Stimulated activated CD8-positive, alpha-beta memory T cell treated with anti-CD3 and anti-CD28 coated beads, Interleukin-4, amount 100 ng/mL, for 4 hours (primary cell): ENCODE data around the gene CLK3.
"Not testable (repeated sequence)": the region's sequence is repeated elsewhere in the genome, so short reads cannot be mapped to it uniquely, and the experiment has no call there.

Experiments
- DNase-seq, 2 donors: peaks; one replicate each; pipeline ENCODE4 v3.0.0-alpha.2; 2020; ENCODE audit warnings: low read depth in 2 of 2, low spot score in 1 of 2

The CLK3 gene

GRCh38 chr15:74620636-74621545 lies 5.3 kb downstream of the CLK3 start:
- DNase-seq: peak; percentile 33 to 41

- DNase-seq: no peak
Observed at GRCh38 chr15:74621546-74621920, 5.9 kb downstream of the CLK3 start.

GRCh38 chr15:74621936-74622335 lies 6.3 kb downstream of the CLK3 start:
- no peak for DNase-seq

GRCh38 chr15:74622758-74623157 lies 7.1 kb downstream of the CLK3 start:
- no peak for DNase-seq

DNA sequence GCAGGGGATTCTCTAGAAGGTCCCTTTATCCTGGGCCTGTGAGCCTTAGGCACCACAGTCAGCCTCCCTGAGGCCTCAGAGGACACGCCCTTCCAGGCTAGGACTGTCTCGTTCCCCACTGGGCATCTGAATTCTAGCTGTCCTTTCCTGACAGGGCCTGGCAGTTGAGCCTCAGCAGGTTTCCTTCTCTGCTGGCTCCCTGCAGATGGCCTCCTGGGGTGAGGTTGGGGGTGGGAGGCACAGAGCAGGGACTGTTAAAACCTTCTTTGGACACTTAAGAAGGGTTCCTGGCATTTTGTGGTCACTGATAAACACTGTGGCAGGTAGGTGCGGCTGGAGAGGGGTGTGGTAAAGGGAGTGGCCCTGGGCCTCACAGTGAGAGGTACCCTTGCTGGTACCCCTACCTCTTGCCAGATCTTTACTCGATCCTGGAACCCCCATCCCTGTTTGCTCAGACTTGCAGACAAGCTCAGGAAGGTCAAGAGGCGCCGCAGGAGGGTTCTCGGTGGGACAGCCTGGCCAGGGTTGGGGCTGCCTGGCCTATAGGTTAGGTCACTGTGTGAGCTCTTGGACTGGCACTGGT lies 8.5 kb downstream of the CLK3 start:
- DNase-seq: no peak

DNA sequence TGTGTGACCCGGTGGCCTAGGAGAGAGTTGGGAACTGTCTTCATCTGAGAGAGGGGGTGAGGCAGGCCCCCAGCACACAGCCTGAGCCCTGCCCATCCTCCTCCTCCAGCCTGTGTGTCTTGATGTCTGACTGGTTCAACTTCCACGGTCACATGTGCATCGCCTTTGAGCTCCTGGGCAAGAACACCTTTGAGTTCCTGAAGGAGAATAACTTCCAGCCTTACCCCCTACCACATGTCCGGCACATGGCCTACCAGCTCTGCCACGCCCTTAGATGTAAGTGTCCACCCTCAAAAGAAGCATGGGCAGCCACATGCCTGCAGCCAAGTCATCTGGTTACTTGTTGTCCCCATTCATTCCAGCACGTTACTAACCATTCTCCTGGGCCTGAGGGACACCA lies 10.1 kb downstream of the CLK3 start:
- no peak for DNase-seq

DNA sequence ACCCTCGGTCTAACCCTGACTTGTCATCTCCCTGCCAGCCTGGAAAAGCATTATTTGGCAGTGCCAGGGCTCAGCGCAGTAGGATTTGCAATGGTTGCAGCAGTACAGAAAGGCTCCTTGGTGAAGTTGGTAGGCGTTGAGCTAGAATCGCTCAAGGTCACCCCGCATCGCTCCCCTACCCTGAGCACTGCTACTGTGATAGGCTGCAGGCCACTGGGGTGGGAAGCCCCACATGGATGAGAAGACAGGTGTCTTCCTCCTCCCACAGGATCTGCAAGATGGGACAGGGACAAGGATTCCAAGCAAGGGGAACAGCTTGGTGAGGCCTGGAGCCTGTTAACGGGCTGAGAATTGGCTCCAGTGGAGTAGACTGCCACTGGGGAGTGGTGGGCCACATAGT lies 10.7 kb downstream of the CLK3 start:
- no peak for DNase-seq

- DNase-seq: no peak
Observed at GRCh38 chr15:74626752-74627692, 11.4 kb downstream of the CLK3 start.

DNA sequence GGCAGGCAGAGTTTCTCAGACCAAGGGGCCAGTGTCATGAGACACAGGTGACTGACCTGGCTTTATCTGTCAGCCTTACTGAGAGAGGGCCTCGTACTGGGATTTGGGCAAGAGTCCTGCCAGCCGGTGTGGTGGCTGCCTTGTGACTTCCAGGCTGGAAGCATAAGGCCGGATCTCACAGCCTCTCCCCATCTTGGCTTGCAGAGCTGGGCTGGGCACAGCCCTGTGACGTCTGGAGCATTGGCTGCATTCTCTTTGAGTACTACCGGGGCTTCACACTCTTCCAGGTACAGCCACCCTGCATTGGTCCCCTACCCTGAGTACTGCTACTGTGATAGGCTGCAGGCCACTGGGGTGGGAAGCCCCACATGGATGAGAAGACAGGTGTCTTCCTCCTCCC lies 12.1 kb downstream of the CLK3 start:
- DNase-seq: no peak

DNA sequence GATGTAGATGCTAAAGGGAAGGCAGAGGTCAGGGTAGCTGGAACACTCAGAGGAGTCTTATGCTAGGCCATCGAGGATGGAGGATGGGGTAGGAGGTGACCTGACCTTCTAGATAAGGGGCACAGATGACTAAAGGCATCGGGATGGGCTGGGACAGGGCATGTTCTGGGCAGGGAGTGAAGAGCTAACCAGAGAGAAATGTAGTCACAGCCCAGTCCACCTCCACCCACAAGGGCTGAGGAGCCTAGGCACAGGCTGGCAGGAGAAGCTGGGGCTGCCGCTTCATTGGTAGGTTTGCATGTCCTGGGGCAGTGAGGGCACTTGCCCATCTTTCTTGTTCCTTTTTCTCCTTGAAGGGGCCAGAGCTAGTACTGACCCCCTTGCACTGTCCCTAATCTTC lies 12.6 kb downstream of the CLK3 start:
- no peak for DNase-seq

GRCh38 chr15:74628949-74629348 lies 13.3 kb downstream of the CLK3 start:
- DNase-seq: no peak

GRCh38 chr15:74629696-74630095 lies 14.1 kb downstream of the CLK3 start:
- DNase-seq: not testable (repeated sequence)

- no peak for DNase-seq
Observed at GRCh38 chr15:74630284-74631086, 14.8 kb downstream of the CLK3 start.

DNA sequence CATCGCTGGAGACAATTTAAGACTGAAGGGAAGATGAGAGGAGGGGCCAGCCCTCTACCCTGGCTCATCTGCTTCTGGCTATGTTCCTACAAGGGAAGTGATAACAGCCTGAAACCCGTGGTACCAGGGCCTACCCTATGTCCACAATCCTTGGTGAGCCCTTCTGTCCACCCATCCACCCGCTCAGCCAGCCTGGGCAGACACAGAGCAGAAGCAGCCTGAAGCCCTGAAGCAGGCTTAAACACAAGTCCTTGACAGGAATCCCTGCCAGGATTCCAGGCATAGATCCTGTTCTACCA lies 15.4 kb downstream of the CLK3 start:
- DNase-seq: no peak

- DNase-seq: no peak
Observed at GRCh38 chr15:74631408-74631807, 15.8 kb downstream of the CLK3 start.

DNA sequence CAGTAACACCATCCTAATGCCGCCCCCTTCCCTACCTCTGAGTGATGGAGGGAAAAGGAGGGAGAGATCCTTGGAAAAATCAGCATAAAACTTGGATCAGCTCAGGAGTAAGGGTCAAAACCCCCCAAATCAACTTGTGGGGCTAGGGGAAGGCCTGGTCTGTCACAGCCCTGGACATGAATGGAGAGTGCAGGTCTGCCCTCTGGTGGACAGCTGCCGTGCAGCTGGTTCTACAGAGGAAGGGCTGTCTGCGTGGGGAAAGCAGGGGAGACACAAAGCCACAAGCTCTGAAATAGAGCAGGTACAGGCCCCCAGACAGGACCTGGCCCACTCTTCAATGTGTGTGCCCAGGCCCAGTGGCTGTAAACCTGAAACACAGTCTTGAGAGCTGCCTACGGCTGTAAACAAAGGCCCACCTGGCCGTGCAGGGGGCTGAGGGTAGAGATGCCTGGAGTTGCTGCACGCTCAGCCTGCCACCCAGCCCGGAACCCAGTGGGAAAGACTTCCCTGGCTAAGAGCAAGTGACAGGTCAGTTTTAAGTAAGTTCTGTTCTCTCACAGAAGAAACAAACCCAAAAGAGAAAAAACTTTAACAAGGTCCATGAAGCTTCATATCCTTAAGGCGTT lies 16.4 kb downstream of the CLK3 start:
- peak in 1 of 2 donors; percentile 31 for DNase-seq

GRCh38 chr15:74632601-74633000 lies 17.0 kb downstream of the CLK3 start:
- DNase-seq: no peak

- no peak for DNase-seq
Observed at GRCh38 chr15:74633781-74634180, 18.1 kb downstream of the CLK3 start.

GRCh38 chr15:74635228-74635627 lies 19.6 kb downstream of the CLK3 start:
- DNase-seq: peak; percentile 37 to 40

DNA sequence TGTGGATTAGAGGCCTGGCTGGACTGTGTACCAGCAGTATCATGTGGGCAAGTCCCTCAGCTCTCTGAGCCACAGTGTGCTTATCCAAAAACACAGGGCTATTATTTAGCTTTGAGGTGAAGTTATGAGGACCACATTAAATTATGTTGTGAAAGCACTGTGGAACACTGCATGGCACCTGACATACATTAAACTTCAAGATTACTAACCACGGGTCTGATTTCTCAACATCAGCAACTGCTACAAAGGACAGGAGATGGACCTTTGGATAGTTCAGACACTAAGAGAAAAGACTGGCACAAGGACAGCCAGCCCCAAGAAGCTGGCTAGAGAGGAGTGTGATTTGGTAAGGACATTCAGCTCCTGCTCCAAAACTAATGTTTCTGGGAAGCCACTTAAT lies 21.3 kb downstream of the CLK3 start:
- no peak for DNase-seq

DNA sequence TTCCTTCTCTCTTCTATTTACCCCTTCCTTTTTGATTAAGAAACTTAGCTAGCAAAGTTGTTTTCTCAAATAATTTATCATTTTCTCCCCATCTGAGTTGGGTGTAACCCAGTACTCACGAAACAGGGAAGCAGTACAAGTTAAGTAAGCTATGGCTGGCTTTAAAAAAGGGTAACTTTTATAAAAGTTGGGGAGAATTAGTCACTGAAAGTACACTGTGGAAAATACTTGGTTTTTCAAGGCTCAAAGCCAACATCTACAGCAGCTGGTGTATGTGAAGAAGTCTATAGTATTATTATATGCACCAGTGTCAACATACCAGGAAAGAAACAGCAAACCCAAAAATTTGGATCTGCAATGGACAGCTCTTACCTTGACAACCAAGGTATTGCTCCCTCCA lies 25.5 kb downstream of the CLK3 start:
- no peak for DNase-seq
